ENCODE measurements around the gene ZFC3H1. TPM values are rescaled to one million over a fixed set of nuclear protein-coding genes. Genes with fewer than 3 reads are reported as not detected.

The ZFC3H1 gene
- total and polyA plus RNA-seq, 2 of the 8 experiments (the other 6 are each of a cell fraction or from before 2014, with no cell fraction given), result 20.0 to 32.4 TPM

DNA sequence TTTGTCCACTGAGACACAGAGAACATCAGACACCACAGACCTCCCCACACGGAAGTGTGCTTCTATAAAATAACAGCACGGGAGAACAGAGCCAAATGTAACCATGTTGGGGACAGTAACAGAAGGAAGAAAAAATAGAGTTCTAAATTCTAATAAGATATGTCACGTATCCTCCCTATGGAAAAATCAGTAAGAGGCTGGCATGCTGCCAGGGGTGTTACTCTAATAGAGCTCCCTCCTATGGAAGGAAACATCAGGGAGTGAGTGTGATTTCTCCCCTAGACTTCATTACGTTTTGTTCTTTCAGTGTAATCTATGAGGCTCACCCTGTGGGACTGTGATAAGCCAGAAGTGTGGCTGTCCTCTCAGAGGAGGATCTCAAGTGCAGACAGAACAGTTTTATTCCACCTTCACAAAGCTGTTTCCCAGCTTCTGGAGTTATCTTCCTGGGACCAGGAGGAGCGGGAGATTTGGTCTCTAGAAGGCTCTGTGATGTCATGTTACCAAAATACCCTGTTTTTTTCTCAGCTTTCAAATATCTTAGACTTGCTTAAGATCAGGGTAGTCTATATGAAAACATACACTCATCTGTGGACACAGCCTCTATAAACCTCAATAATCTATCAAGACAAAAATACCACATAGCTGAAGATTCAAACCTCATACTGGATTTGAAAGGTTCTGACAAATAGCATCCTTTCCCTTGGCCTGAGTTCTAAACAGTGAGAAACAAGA lies 69.3 kb downstream of the ZFC3H1 start:
- Histone ChIP-seq H2BK20ac (ENCODE audit: low read length) (no peak overlapping the region), H3K18ac (ENCODE audit: extremely low read depth, low read length) (no peak overlapping the region), H3K23me2 (ENCODE audit: low read depth, low read length) (no peaks in the 10 kb centered on the region), H3K9ac (replicated peaks in 1 of 4; ENCODE audit: extremely low read depth in 1 of 4, low read depth in 3 of 4, low read length in 3 of 4) (no peak overlapping the region), H4K91ac (replicated peaks; ENCODE audit: insufficient read length, low read length) (no peak overlapping the region), H3K4me2 (ENCODE audit: insufficient read depth in 1 of 2, low read depth in 2 of 2, low read length in 2 of 2) (no peak overlapping the region), H3K4me1 (replicated peaks in 1 of 4; ENCODE audit: control insufficient read depth in 3 of 4, insufficient read depth in 4 of 4, low read length in 3 of 4) (no peaks in the 10 kb centered on the region), H3K14ac (ENCODE audit: insufficient read length) (no peak overlapping the region), H4K5ac (ENCODE audit: insufficient read length, low read depth, low read length) (no peak overlapping the region), H3K9me3 (ENCODE audit: insufficient read depth in 2 of 2, low read depth in 1 of 2, low read length in 1 of 2) (no peaks in the 10 kb centered on the region), H3K4ac (replicated peaks; ENCODE audit: insufficient read length, low read depth, low read length) (no peak overlapping the region), H2AK5ac (ENCODE audit: low read depth, low read length) (no peak overlapping the region), H3K56ac (replicated peaks; ENCODE audit: insufficient read length, low read depth, low read length) (no peak overlapping the region), H3K4me3 (ENCODE audit: extremely low read depth in 1 of 4, insufficient read depth in 2 of 4, low read depth in 3 of 4, low read length in 4 of 4) (no peak overlapping the region), H2AFZ (ENCODE audit: low read length) (no peak overlapping the region), H3K27ac (ENCODE audit: low read depth, low read length) (no peak overlapping the region), H3K27me3 (replicated peaks in 1 of 4; ENCODE audit: control insufficient read depth in 3 of 4, extremely low read depth in 1 of 4, insufficient read depth in 3 of 4, low read length in 3 of 4) (peaks cover 0 to 1% (median 0%) of the 10 kb centered on the region in 4 experiments; a peak in 1 of 7 replicates), H2BK5ac (ENCODE audit: low read depth, low read length) (no peak overlapping the region), H2BK12ac (ENCODE audit: low read depth, low read length) (no peak overlapping the region), H2BK15ac (ENCODE audit: low read length) (no peak overlapping the region), H3K36me3 (ENCODE audit: control insufficient read depth in 2 of 4, insufficient read depth in 4 of 4, low read length in 3 of 4) (no peaks in the 10 kb centered on the region), H3K79me1 (ENCODE audit: low read depth, low read length) (no peaks in the 10 kb centered on the region), H3K79me2 (ENCODE audit: control insufficient read depth in 1 of 2, insufficient read depth in 2 of 2, low read length in 2 of 2) (no peaks in the 10 kb centered on the region), H3K23ac (ENCODE audit: insufficient read length) (no peak overlapping the region), H4K20me1 (replicated peaks in 1 of 2; ENCODE audit: control insufficient read depth in 1 of 2, insufficient read depth in 2 of 2, low read length in 2 of 2) (no peaks in the 10 kb centered on the region), H4K8ac (ENCODE audit: extremely low read depth, insufficient read depth, low read length) (no peak overlapping the region), H2BK120ac (replicated peaks; ENCODE audit: low read depth, low read length) (no peak overlapping the region)
- ChIA-PET CTCF (ENCODE audit: partially characterized antibody) (interaction anchor here (0.9 to 1.8 kb wide), 9 partner anchors 12 to 178 kb away, joined by 3 to 9 read pairs (median 3); no protein-coding TSS in a partner anchor), POLR2A (ENCODE audit: partially characterized antibody) (interaction anchor here (0.5 to 2.8 kb wide), 3 partner anchors 11 to 78 kb away, joined by 4 to 10 read pairs (median 5); partner anchors contain the start of gene THAP2)
- FAIRE-seq (no peak), DNase-seq (ENCODE audit: low read depth in 1 of 2, low spot score in 2 of 2) (no peak)
- TF ChIP-seq, protein P1, sequence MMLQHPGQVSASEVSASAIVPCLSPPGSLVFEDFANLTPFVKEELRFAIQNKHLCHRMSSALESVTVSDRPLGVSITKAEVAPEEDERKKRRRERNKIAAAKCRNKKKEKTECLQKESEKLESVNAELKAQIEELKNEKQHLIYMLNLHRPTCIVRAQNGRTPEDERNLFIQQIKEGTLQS (IDR thresholded peaks at IDR 0.05; ENCODE audit: insufficient read depth, low read depth, low read length), result no peak
- no peak for TF ChIP-seq CHD2 (IDR thresholded peaks at IDR 0.05; ENCODE audit: low read length)
- 82% methylated on average over 5 of the region's 5 CpGs; no CpG with 5 or more reads in 1 of the 2 experiments for WGBS, 2 experiments (ENCODE audit: extremely low coverage in 1 of 2, insufficient coverage in 1 of 2, insufficient read length in 1 of 2, insufficient replicate concordance in 2 of 2, low coverage in 1 of 2, low lambda C conversion rate in 2 of 2, missing lambda C conversion rate in 1 of 2)

Data from H1 (cell line).